H1 (cell line): ENCODE data around the gene TXNRD2. TPM values are rescaled to one million over a fixed set of nuclear protein-coding genes. Genes with fewer than 3 reads are reported as not detected.
A peak's percentile ranks its signal among the peaks of the same experiment; 100 is the strongest.

ENCODE experiments used
- CTCF ChIA-PET: fragments of 300-600 bp; sonication (Branson Sonifier 250); formaldehyde crosslinking; loops from one replicate; lab custom pipeline; 2021; ENCODE audit not compliant: partially characterized antibody; lab: Charles Lee
- POLR2A ChIA-PET: fragments of 300-600 bp; sonication (Branson Sonifier 250); formaldehyde crosslinking; loops from one replicate; lab custom pipeline; 2021; ENCODE audit warnings: inconsistent platforms; ENCODE audit not compliant: partially characterized antibody; lab: Charles Lee
- DNase-seq, 2 experiments: peaks; one replicate each; pipeline versions ENCODE4 v3.0.0 to v3.0.0-alpha.2; 2010 to 2022; ENCODE audit warnings: low spot score in 2 of 2, low read depth in 1 of 2, mixed read lengths in 1 of 2
- FAIRE-seq: peaks from 2 replicates; lab custom pipeline; 2011; peaks lifted over from hg19 to GRCh38; lab: Jason Lieb, UNC
- H2AFZ ChIP-seq: 2 replicates; pipeline ENCODE4 v1.8.1; 2012; ENCODE audit warnings: low read length, inconsistent platforms
- H2AK5ac ChIP-seq: 2 replicates; pipeline ENCODE4 v1.6.1; 2013; ENCODE audit warnings: low read depth, low read length
- H2BK120ac ChIP-seq: replicated peaks from 2 replicates; pipeline ENCODE3; 2013; ENCODE audit warnings: low read depth, low read length, inconsistent platforms
- H2BK12ac ChIP-seq: 2 replicates; pipeline ENCODE4 v1.6.1; 2013; ENCODE audit warnings: low read depth, low read length
- H2BK15ac ChIP-seq: 2 replicates; pipeline ENCODE4 v1.6.1; 2013; ENCODE audit warnings: low read length
- H2BK20ac ChIP-seq: 2 replicates; pipeline ENCODE4 v1.6.1; 2013; ENCODE audit warnings: low read length
- H2BK5ac ChIP-seq: 2 replicates; pipeline ENCODE4 v1.6.1; 2013; ENCODE audit warnings: low read depth, low read length
- H3K14ac ChIP-seq: 2 replicates; pipeline ENCODE4 v1.6.1; 2013; ENCODE audit warnings: inconsistent platforms; ENCODE audit not compliant: insufficient read length
- H3K18ac ChIP-seq: 2 replicates; pipeline ENCODE4 v1.6.1; 2013; ENCODE audit warnings: low read length; ENCODE audit errors: extremely low read depth
- H3K23ac ChIP-seq: 2 replicates; pipeline ENCODE4 v1.6.1; 2013; ENCODE audit warnings: inconsistent platforms; ENCODE audit not compliant: insufficient read length
- H3K23me2 ChIP-seq: 2 replicates; pipeline ENCODE4 v1.6.1; 2013; ENCODE audit warnings: low read depth, low read length
- H3K27ac ChIP-seq: 2 replicates; pipeline ENCODE4 v1.6.1; 2011; ENCODE audit warnings: low read depth, low read length, inconsistent platforms
- H3K27me3 ChIP-seq, 4 experiments: replicated peaks in 1 of 4; 1 replicate in 1 of 4; 2 replicates in 3 of 4; pipeline versions ENCODE4 v1.6.1 to v1.8.1; 2011 to 2013; ENCODE audit warnings: low read length in 3 of 4, mild to moderate bottlenecking in 3 of 4, inconsistent platforms in 2 of 4, mixed read lengths in 2 of 4, moderate library complexity in 1 of 4; ENCODE audit not compliant: control insufficient read depth in 3 of 4, insufficient read depth in 3 of 4; ENCODE audit errors: extremely low read depth in 1 of 4
- H3K36me3 ChIP-seq, 4 experiments: 2 replicates each; pipeline versions ENCODE4 v1.6.1 to v1.8.1; 2011 to 2013; ENCODE audit warnings: mild to moderate bottlenecking in 4 of 4, low read length in 3 of 4, moderate library complexity in 2 of 4, control low read depth in 1 of 4, inconsistent platforms in 1 of 4; ENCODE audit not compliant: insufficient read depth in 4 of 4, control insufficient read depth in 2 of 4
- H3K4ac ChIP-seq: replicated peaks from 2 replicates; pipeline ENCODE3; 2013; ENCODE audit warnings: low read length, low read depth, mixed read lengths, inconsistent platforms; ENCODE audit not compliant: insufficient read length
- H3K4me1 ChIP-seq, 4 experiments: replicated peaks in 1 of 4; 1 replicate in 1 of 4; 2 replicates in 3 of 4; pipeline versions ENCODE4 v1.6.1 to v1.8.1; 2011 to 2013; ENCODE audit warnings: low read length in 3 of 4, inconsistent platforms in 2 of 4, mixed read lengths in 1 of 4; ENCODE audit not compliant: insufficient read depth in 4 of 4, control insufficient read depth in 3 of 4
- H3K4me2 ChIP-seq, 2 experiments: 2 replicates each; pipeline versions ENCODE4 v1.6.1 to v1.8.1; 2011 to 2013; ENCODE audit warnings: low read depth in 2 of 2, low read length in 2 of 2, control low read depth in 1 of 2, inconsistent platforms in 1 of 2, mild to moderate bottlenecking in 1 of 2; ENCODE audit not compliant: insufficient read depth in 1 of 2
- H3K4me3 ChIP-seq, 4 experiments: fragments of 200-600, 300-600 bp in 1 of 4; sonication (generic), shearing (Covaris generic), sonication (Bioruptor Twin) in 1 of 4; 2 replicates each; pipeline versions ENCODE4 v1.5.1 to v1.8.1; 2011 to 2016; ENCODE audit warnings: low read length in 4 of 4, low read depth in 3 of 4, control low read depth in 2 of 4, inconsistent platforms in 2 of 4, mild to moderate bottlenecking in 2 of 4, mixed read lengths in 1 of 4, moderate library complexity in 1 of 4; ENCODE audit not compliant: insufficient read depth in 2 of 4; ENCODE audit errors: extremely low read depth in 1 of 4
- H3K56ac ChIP-seq: replicated peaks from 2 replicates; pipeline ENCODE3; 2013; ENCODE audit warnings: low read depth, mild to moderate bottlenecking, mixed read lengths, low read length, inconsistent platforms; ENCODE audit not compliant: insufficient read length
- H3K79me1 ChIP-seq: 2 replicates; pipeline ENCODE4 v1.6.1; 2013; ENCODE audit warnings: low read depth, low read length, control low read depth
- H3K79me2 ChIP-seq, 2 experiments: 2 replicates each; pipeline versions ENCODE4 v1.6.1 to v1.8.1; 2012 to 2013; ENCODE audit warnings: low read length in 2 of 2, mild to moderate bottlenecking in 2 of 2, inconsistent platforms in 1 of 2; ENCODE audit not compliant: insufficient read depth in 2 of 2, control insufficient read depth in 1 of 2
- H3K9ac ChIP-seq, 4 experiments: replicated peaks in 1 of 4; 1 replicate in 1 of 4; 2 replicates in 3 of 4; pipeline versions ENCODE4 v1.6.1 to v1.8.1; 2011 to 2013; ENCODE audit warnings: low read depth in 3 of 4, low read length in 3 of 4, control low read depth in 2 of 4, mild to moderate bottlenecking in 2 of 4, moderate library complexity in 2 of 4, inconsistent platforms in 1 of 4; ENCODE audit errors: extremely low read depth in 1 of 4
- H3K9me3 ChIP-seq, 2 experiments: 2 replicates each; pipeline versions ENCODE4 v1.6.1 to v1.8.1; 2012 to 2013; ENCODE audit warnings: mild to moderate bottlenecking in 2 of 2, moderate library complexity in 2 of 2, control low read depth in 1 of 2, inconsistent platforms in 1 of 2, low read depth in 1 of 2, low read length in 1 of 2, mixed read lengths in 1 of 2; ENCODE audit not compliant: insufficient read depth in 2 of 2
- H4K20me1 ChIP-seq, 2 experiments: replicated peaks in 1 of 2; 2 replicates each; pipeline versions ENCODE3 to v1.8.1; 2011 to 2013; ENCODE audit warnings: inconsistent platforms in 2 of 2, low read length in 2 of 2, mild to moderate bottlenecking in 1 of 2; ENCODE audit not compliant: insufficient read depth in 2 of 2, control insufficient read depth in 1 of 2
- H4K5ac ChIP-seq: 2 replicates; pipeline ENCODE4 v1.6.1; 2013; ENCODE audit warnings: low read length, low read depth, mixed read lengths, inconsistent platforms; ENCODE audit not compliant: insufficient read length
- H4K8ac ChIP-seq: 2 replicates; pipeline ENCODE4 v1.8.0; 2013; ENCODE audit warnings: mild to moderate bottlenecking, moderate library complexity, low read length, inconsistent platforms; ENCODE audit not compliant: insufficient read depth; ENCODE audit errors: extremely low read depth
- H4K91ac ChIP-seq: replicated peaks from 2 replicates; pipeline ENCODE3; 2013; ENCODE audit warnings: low read length, mixed read lengths, inconsistent platforms; ENCODE audit not compliant: insufficient read length
- CEBPB ChIP-seq: IDR thresholded peaks from 2 replicates; pipeline ENCODE4 v1.6.1; 2012; ENCODE audit warnings: low read depth, low read length
- EGR1 ChIP-seq: IDR thresholded peaks from 2 replicates; pipeline ENCODE4 v1.6.1; 2011; ENCODE audit warnings: low read depth, low read length, borderline replicate concordance
- GABPA ChIP-seq: IDR thresholded peaks from 2 replicates; pipeline ENCODE4 v1.6.1; 2011; ENCODE audit warnings: mild to moderate bottlenecking, low read length, moderate library complexity, borderline replicate concordance; ENCODE audit not compliant: insufficient read depth
- POLR2A ChIP-seq, 2 experiments: IDR thresholded peaks; 1 replicate in 1 of 2; 2 replicates in 1 of 2; pipeline ENCODE4 v1.6.1; 2011; ENCODE audit warnings: low read depth in 2 of 2, low read length in 2 of 2, mild to moderate bottlenecking in 2 of 2; ENCODE audit errors: control extremely low read depth in 1 of 2
- POLR2AphosphoS5 ChIP-seq: IDR thresholded peaks from 2 replicates; pipeline ENCODE4 v1.6.1; 2011; ENCODE audit warnings: low read depth, low read length
- RAD21 ChIP-seq, 2 experiments: IDR thresholded peaks in 1 of 2; conservative IDR thresholded peaks in 1 of 2; 2 replicates each; pipeline ENCODE4 v1.6.1; 2011; ENCODE audit warnings: low read depth in 2 of 2, low read length in 2 of 2, improper control_type of control experiment in 1 of 2, inconsistent platforms in 1 of 2, mild to moderate bottlenecking in 1 of 2, moderate library complexity in 1 of 2
- RBBP5 ChIP-seq: IDR thresholded peaks from 2 replicates; pipeline ENCODE4 v1.7.1; 2012; ENCODE audit warnings: low read depth, mild to moderate bottlenecking, inconsistent platforms, low read length, moderate library complexity, borderline replicate concordance
- SIRT6 ChIP-seq: IDR thresholded peaks from one replicate; pipeline ENCODE4 v1.7.1; 2012; ENCODE audit warnings: low read length, inconsistent platforms
- SP2 ChIP-seq: IDR thresholded peaks from 2 replicates; pipeline ENCODE4 v1.6.1; 2012; ENCODE audit warnings: mild to moderate bottlenecking, low read length, inconsistent platforms
- SP4 ChIP-seq: IDR thresholded peaks from 2 replicates; pipeline ENCODE4 v1.6.1; 2012; ENCODE audit warnings: low read length, inconsistent platforms
- TAF1 ChIP-seq: IDR thresholded peaks from 2 replicates; pipeline ENCODE4 v1.6.1; 2011; ENCODE audit warnings: mild to moderate bottlenecking, low read depth, low read length
- TCF12 ChIP-seq: IDR thresholded peaks from 2 replicates; pipeline ENCODE4 v1.6.1; 2011; ENCODE audit warnings: low read depth, mild to moderate bottlenecking, low read length
- WGBS, 2 experiments: shearing (Covaris generic) in 1 of 2; methylation state at CpG; one replicate each; pipeline versions ENCODE4 v1.1.6 to v1.1.7; 2013 to 2015; ENCODE audit warnings: low lambda C conversion rate in 2 of 2, mixed read lengths in 2 of 2, inconsistent platforms in 1 of 2, low coverage in 1 of 2, missing lambda C conversion rate in 1 of 2; ENCODE audit not compliant: insufficient replicate concordance in 2 of 2, insufficient coverage in 1 of 2, insufficient read length in 1 of 2; ENCODE audit errors: extremely low coverage in 1 of 2, missing lambda C conversion rate in 1 of 2; 5-methylcytosine and 5-hydroxymethylcytosine counted together
- polyA plus RNA-seq, 7 experiments: library from polyadenylated mRNA; depleted of rRNA in 3 of 7; stranded (reverse) in 5 of 7; unstranded in 2 of 7; fragments of >200 nt in 5 of 7; fragments of 200-250 nt in 2 of 7; gene quantifications; 1 replicate in 5 of 7; 2 replicates in 1 of 7; 4 replicates in 1 of 7; pipeline versions ENCODE4 v1.2.1 to v1.2.3, GENCODE V29; 2011 to 2013; ENCODE audit warnings: missing spikeins in 2 of 7, mixed read lengths in 2 of 7
- total RNA-seq: library from RNA; stranded (reverse); fragmentation: NEBNext Ultra II Directional; extraction: Animal tissue kit (Norgen Biotek cat#: 25700); gene quantifications from 2 replicates; pipeline ENCODE4 v1.2.1, GENCODE V29; 2021

Gene TXNRD2
- total and polyA plus RNA-seq, 2 of the 8 experiments (the other 6 are each of a cell fraction or from before 2014, with no cell fraction given) = 14.8 to 21.9 TPM

GRCh38 chr22:19909350-19910179, 32.1 kb downstream of the TXNRD2 start:
- no peak overlapping the region for H4K8ac ChIP-seq
- CTCF ChIA-PET = interaction anchor here (0.6 to 10.9 kb wide), 53 partner anchors 8 to 277 kb away, joined by 3 to 145 read pairs (median 5); partner anchors contain the start of genes GP1BB and TXNRD2
- peaks cover 6% of the 10 kb centered on the region; the same call in 1 of the 2 replicates for H3K23me2 ChIP-seq
- H3K36me3 ChIP-seq = no peaks in the 10 kb centered on the region
- H3K4me3 ChIP-seq = no peak overlapping the region
- H4K91ac ChIP-seq = peak overlapping the region; percentile 96
- H3K9ac ChIP-seq = no peak overlapping the region
- no peak overlapping the region for H3K4me2 ChIP-seq
- no peak overlapping the region for H3K14ac ChIP-seq
- peak overlapping the region; percentile 40 for H3K27ac ChIP-seq
- H3K4ac ChIP-seq = peak overlapping the region; percentile 47
- DNase-seq (peak; percentile 44 to 90), FAIRE-seq (peak; percentile 83)
- no peaks in the 10 kb centered on the region for H3K79me2 ChIP-seq
- H3K9me3 ChIP-seq = no peaks in the 10 kb centered on the region
- peak overlapping the region; percentile 55; the same call in 1 of the 2 replicates for H3K18ac ChIP-seq
- no peaks in the 10 kb centered on the region for H3K79me1 ChIP-seq
- H2BK20ac ChIP-seq = peak overlapping the region; percentile 75; the same call in 1 of the 2 replicates
- H3K27me3 ChIP-seq = no peaks in the 10 kb centered on the region
- peak overlapping the region; percentile 91 for H2AK5ac ChIP-seq
- peak overlapping the region; percentile 100 for H3K56ac ChIP-seq
- POLR2A ChIA-PET = interaction anchor here (1.3 kb wide), 1 partner anchor 179 kb away, joined by 3 read pairs; no protein-coding TSS in a partner anchor
- H3K4me1 ChIP-seq = no peaks in the 10 kb centered on the region; a peak in 2 of 7 replicates
- no peak overlapping the region for H4K5ac ChIP-seq
- H2BK120ac ChIP-seq = no peak overlapping the region
- peak overlapping the region; percentile 72; the same call in 1 of the 2 replicates for H2BK5ac ChIP-seq
- 55% methylated on average over 6 of the region's 6 CpGs; no CpG with 5 or more reads in 1 of the 2 experiments for WGBS, 2 experiments
- peaks cover 0 to 7% of the 10 kb centered on the region in 2 experiments for H4K20me1 ChIP-seq
- peak overlapping the region; percentile 99 for H2BK12ac ChIP-seq
- no peak overlapping the region for H2AFZ ChIP-seq
- no peak overlapping the region for H3K23ac ChIP-seq
- H2BK15ac ChIP-seq = peak overlapping the region; percentile 93; the same call in 1 of the 2 replicates
- TF ChIP-seq EGR1 (no peak), RAD21 (IDR thresholded peaks at IDR 0.05 in 1 of 2, conservative IDR thresholded peaks at IDR 0.05 in 1 of 2; ENCODE audit: low read depth in 2 of 2, low read length in 2 of 2) (peak; percentile 97 to 98), POLR2A (IDR thresholded peaks at IDR 0.05; ENCODE audit: control extremely low read depth in 1 of 2, low read depth in 2 of 2, low read length in 2 of 2) (no peak), POLR2AphosphoS5 (no peak), SIRT6 (no peak), SP2 (no peak), SP4 (no peak), TCF12 (no peak), RBBP5 (no peak), GABPA (no peak; the same call in 1 of the 2 replicates), TAF1 (no peak), CEBPB (no peak)
